NOMO-1 treated with DMSO at 0.1 percent for 48 hours (cell line): ENCODE data around the gene STPG3.

Experiments used
- DNase-seq: peaks from one replicate; lab custom pipeline; 2025; ENCODE audit not compliant: unreplicated experiment; lab: John Stamatoyannopoulos, UW

The STPG3 gene

GRCh38 chr9:137251194-137251461, at the start of gene STPG3:
Gene STPG3, plus strand, starts transcription at chr9:137251286. Its CDS starts 1 bp downstream, at chr9:137251287.
- DNase-seq, result no peak

DNA sequence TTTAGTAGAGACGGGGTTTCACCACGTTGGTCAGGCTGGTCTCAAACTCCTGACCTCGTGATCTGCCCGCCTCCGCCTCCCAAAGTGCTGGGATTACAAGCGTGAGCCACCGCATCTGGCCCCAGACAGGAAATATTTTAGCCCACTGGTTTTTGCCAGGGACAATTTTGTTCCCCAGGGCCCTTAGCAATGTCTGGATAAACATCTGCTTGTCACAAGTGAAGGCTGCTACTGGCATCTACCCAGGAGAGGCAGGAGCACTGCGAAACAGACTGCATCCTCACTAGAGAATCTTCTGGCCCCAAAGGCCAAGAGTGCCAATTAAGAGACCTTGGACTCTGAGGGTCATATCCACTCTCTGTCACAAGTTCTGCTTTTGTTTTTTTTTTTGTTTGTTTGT, 48.1 kb upstream of the STPG3 start:
- no peak for DNase-seq

DNA sequence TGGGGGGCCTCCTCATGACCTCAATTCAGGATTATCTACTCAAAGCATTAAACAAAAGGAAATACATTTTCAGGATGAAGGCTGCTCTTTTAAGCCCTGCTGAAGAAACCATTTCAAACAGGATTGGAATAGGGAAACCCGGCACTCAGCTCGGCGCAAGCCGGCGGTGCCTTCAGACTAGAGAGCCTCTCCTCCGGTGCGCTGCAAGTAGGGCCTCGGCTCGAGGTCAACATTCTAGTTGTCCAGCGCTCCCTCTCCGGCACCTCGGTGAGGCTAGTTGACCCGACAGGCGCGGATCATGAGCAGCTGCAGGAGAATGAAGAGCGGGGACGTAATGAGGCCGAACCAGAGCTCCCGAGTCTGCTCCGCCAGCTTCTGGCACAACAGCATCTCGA, 46.4 kb upstream of the STPG3 start:
- DNase-seq, result no peak

- peak; percentile 92 for DNase-seq
Measured at GRCh38 chr9:137205126-137206069, 45.7 kb upstream of the STPG3 start, which contains the start of the genes NDOR1 and TMEM203. Gene NDOR1, plus strand, starts transcription at chr9:137205700. Its CDS starts 78 bp downstream, at chr9:137205778. Gene TMEM203, minus strand, starts transcription at chr9:137205648. Its CDS starts 234 bp downstream, at chr9:137205414.

DNA sequence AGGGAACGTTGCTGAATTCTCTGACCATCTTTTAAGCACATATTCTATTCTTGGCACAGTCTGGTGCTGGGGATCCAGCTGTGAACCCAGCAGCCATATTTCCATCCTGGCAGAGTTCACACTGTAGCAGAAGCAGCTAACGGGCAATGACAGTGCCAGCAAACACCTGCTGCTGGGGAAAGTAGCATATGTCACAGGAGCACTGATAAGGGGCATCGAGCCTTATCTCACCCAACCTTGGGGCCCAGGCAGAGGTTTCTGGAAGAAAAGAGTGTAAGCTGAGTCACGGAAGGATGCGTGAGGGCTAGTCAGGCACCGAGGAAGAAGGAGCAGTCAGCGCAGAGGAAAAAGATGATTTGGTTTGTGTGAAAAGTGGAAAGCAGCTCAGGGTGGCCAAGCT, 44.5 kb upstream of the STPG3 start:
- no peak for DNase-seq

GRCh38 chr9:137211532-137211931, 39.6 kb upstream of the STPG3 start:
- DNase-seq, result no peak

DNA sequence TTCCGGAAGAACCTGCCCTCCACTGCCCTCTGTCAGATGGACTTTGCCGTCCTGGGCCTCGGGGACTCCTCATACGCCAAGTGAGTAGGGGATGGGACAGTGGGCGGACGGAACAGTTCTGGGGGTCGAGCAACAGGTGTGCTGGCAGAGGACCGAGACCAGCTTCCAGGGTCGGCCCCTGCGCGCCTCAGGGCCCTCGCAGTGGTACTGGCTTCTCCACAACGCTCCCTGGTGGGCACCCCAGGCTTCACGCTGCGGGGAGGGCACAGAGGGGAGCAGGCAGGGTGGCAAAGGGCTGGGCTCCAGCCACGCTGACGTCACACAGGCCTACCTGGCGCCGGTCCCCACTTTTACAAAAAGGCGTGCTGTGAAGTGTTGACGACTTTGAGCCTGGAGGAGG, 38.6 kb upstream of the STPG3 start:
- DNase-seq, result no peak

DNA sequence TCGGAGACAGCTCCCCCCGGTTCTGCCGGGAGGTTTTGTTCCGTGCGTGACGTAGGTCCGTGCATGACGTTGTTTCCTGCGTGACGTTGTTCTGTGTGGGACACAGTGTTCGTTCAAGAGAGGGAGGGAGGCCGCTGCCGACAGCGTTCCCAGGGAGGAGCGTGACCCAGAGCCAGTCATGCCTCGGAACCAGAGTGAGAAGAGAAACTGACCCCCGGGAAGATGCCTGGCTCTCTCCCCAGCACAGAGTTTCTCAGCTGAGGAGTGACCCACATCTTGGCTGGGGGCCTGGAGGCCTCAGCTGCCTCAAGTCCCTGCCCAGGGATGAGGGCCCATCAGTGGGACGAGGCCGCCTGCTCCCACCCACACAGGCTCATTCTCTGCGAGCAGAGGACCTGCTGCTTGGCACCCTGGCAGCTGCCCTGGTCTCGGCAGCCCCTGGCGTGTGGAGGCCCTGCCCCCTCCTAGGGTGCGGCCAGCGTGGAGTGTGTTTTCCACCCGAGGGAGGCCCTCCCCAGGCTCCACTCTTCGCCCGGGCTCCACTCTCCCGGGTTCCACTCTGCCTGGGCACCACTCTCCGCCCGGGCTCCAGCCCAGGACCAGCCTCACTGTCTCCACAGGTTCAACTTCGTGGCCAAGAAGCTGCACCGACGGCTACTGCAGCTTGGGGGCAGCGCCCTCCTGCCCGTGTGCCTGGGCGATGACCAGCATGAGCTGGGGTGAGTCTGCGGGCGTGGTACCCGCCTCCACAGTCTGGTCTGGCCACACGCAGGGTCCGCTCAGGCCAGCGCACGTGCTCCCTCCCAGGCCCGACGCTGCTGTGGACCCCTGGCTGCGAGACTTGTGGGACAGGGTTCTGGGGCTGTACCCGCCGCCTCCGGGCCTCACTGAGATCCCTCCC, 37.7 kb upstream of the STPG3 start:
- DNase-seq, result no peak

- DNase-seq, result no peak
Measured at GRCh38 chr9:137214620-137215019, 36.5 kb upstream of the STPG3 start.

DNA sequence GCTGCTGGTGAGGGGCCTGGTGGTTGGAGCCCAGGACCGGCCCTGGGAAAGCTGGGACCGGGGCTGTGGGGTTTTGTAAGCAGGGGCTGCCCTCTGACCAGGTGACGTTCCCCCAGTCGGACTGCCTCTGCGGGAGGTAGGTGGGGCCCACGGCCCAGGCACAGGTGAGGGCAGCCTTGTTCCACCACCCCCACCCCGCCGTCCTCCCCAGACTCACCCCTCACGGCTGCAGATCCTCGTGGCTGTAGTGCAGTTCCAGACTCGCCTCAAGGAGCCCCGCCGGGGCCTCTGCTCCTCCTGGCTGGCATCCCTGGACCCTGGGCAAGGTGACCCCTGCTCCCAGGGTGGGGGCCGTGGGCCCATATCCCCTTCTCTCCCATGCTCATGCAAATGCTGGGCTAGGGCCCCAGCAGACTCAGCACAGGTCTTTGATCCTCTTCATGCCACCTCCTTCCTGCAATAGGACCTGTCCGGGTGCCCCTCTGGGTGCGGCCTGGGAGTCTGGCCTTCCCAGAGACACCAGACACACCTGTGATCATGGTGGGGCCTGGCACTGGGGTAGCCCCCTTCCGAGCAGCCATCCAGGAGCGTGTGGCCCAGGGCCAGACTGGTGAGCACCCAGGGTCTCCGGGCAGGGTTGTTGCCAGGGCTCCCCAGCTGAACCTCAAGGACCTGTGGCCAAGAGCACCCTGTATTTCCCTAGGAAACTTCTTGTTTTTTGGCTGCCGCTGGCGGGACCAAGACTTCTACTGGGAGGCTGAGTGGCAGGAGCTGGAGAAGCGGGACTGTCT, 35.7 kb upstream of the STPG3 start:
- no peak for DNase-seq

DNA sequence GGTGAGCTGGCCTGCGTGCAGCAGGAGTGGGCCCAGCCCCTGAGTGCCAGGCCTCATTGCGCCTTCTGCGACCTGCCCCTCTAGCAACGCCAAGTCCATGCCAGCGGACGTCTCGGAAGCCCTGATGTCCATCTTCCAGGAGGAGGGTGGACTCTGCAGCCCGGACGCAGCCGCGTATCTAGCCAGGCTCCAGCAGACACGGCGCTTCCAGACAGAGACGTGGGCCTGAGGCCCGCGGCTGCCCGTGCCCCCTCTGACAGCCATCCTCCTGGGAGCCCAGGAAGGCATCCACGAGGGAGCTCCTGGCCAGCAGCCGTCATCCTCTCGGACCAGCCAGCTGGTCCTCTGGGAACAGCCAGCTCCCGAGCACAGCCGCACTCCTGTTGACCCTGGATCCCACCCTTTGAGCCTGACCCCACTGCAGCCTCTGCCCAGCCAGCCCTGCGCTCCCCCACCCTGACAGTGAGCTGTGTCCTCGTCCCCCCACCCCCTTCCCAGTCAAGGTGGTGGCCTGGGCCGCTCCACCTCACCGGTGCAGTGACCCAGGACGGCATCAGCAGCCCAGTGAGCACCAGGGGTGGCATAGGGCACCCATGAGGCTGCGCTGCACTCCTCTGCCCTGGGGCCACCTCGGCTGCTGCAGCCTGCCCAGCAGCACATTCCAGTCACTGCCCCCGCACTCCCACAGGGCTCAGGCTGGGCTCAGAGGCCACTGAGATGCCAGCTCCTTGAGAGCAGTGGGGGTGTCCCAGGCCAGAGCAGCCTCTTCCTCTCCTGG, 34.7 kb upstream of the STPG3 start:
- no peak for DNase-seq

DNA sequence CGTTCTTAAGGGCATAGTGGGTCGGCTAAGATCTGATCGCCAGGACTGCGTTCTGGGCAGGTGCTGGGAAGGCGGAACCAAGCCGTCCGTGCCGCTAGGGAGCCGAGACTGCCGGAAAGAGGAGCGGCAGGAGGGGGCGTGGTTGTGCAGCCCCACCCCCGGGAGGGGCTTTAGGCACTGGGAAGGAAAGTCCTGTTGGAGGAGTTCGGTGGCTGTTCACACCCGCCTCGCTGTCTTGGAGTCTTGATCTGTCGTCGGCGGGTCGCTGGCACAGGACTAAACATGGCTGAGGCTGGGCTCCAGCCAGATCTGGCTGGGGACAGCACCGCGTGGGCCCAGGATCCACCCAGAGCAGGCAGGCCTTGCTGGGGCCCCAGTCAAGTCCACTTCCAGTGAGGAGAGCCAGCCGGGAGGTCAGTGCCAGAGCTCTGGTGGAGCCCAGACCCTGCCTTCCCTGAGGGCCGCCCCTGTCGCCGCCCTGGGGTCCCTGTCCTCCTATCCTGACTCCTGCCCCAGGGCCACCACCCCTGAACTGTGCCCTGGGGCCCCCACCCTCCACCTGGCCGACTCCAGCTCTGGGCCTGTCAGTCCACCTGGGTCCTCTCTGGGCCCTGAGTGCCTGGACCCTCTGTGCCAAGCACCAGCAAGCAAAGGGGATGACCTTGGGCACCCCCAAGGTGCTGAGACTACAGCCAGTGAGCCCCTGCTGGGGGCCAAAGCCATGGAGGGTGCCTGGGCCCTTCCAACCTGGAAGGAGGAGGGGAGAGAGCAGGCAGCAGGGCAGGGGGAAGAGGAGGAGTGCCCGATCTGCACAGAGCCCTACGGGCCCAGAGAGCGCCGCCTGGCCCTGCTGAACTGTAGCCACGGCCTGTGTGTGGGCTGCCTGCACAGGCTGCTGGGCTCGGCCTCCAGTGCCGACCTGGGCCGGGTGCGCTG, 33.5 kb upstream of the STPG3 start:
- no peak for DNase-seq

DNA sequence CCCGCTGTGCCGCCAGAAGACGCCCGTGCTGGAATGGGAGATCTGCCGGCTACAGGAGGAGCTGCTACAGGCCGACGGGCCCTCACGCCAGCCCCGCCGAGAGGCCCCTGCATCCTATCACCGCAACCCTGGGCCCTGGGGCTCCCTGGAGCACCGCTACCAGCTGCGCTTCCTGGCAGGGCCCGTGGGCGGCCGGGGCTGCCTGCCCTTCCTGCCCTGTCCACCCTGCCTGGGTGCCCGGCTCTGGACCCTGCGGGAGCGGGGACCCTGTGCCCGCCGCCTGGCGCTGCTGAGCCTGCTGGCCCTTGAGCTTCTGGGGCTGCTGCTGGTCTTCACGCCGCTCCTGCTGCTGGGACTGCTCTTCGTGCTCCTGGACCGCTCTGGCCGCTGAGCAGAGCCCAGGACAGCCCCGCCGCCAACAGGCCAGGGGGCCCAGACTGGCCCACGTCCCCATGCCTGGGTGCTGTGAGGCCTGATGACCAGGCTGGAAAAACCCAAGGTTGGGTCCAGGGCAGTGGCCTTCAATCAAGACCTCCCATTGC, 32.8 kb upstream of the STPG3 start:
- no peak for DNase-seq

DNA sequence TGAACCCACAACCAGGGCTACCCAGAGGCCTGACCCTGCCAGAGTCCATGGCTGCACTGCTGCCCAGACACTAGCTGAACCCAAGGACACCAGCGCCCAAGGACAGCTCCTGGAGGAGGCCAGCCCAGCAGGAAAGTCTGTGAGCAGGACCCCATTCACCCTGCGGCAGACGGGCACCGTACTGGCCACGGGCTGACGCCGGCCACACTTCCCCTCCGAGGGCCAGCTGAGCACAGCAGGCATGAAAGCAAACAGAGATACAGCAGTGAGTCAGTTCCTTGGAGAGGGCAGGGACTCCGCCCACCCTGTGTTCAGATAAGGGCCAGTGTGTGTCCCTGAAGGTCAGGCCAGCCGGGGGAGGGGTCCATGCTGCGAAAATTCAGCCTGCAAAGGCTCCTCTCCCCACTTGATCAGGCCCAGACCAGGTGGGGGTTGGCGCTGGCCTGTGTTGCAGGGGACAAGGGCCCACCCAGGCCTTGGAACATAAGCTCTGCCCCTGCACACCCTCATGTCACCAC, 32.3 kb upstream of the STPG3 start:
- no peak for DNase-seq

DNA sequence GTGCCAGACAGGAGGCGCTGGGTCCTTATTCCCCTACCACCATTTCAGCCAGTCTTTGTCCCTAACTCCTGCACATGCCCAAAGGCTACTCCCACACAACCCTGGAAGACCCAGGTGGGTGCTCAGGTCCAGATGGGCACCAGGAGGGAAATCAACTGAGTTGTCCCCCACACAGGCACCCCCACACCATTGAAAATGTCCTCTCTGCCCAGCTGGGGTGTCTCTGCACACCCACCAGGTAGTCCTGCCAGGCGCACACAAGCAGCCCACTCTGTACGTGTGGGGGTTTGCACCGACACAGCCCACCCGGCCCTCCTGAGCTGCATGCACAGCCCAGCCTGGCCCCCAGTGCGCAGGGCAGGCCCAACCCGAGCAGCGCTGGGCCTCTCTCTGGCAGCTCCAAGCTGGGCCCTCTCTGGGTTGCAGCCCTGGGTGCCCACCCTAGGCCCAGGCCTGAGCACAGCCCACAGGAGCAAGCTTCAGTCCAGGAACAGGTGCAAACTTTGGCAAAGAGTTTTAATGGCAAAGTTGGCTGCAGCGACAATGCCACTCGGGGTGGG, 31.2 kb upstream of the STPG3 start:
- DNase-seq, result no peak

- no peak for DNase-seq
Measured at GRCh38 chr9:137220317-137221094, 30.6 kb upstream of the STPG3 start.

GRCh38 chr9:137221095-137221505, 30.0 kb upstream of the STPG3 start:
- DNase-seq, result no peak
